Loucy (cell line): ENCODE data around the gene PFDN5.

Experiments
- H2AFZ ChIP-seq: fragments of 200-600 bp; sonication (generic); 2 replicates; pipeline ENCODE4 v1.6.0; 2016; ENCODE audit warnings: antibody characterized with exemption, mild to moderate bottlenecking, low read length, moderate library complexity
- H3F3A ChIP-seq: fragments of 200-600 bp; 2 replicates; pipeline ENCODE4 v1.6.0; 2016; ENCODE audit warnings: antibody characterized with exemption, low read depth, mild to moderate bottlenecking
- H3K27me3 ChIP-seq: fragments of 200-600 bp; sonication (generic); 2 replicates; pipeline ENCODE4 v1.6.1; 2014; ENCODE audit warnings: low read length, mild to moderate bottlenecking; ENCODE audit not compliant: insufficient read depth, poor library complexity, severe bottlenecking
- H3K36me3 ChIP-seq: fragments of 200-600 bp; sonication (generic); 2 replicates; pipeline ENCODE4 v1.6.1; 2016; ENCODE audit warnings: low read length; ENCODE audit not compliant: insufficient read depth
- H3K4me1 ChIP-seq: fragments of 200-600 bp; sonication (generic); 2 replicates; pipeline ENCODE4 v1.5.1; 2014; ENCODE audit warnings: low read length, mild to moderate bottlenecking; ENCODE audit not compliant: insufficient read depth, poor library complexity, severe bottlenecking
- H3K4me2 ChIP-seq: fragments of 200-600 bp; sonication (generic); 2 replicates; pipeline ENCODE4 v1.6.0; 2014; ENCODE audit warnings: antibody characterized with exemption, low read length, low read depth, mild to moderate bottlenecking; ENCODE audit not compliant: poor library complexity, severe bottlenecking
- H3K4me3 ChIP-seq: fragments of 200-600 bp; sonication (generic); 2 replicates; pipeline ENCODE4 v1.5.1; 2014; ENCODE audit warnings: low read length, mild to moderate bottlenecking, mixed read lengths; ENCODE audit not compliant: poor library complexity, severe bottlenecking
- H3K79me2 ChIP-seq: fragments of 200-600 bp; sonication (generic); 2 replicates; pipeline ENCODE4 v1.6.1; 2014; ENCODE audit warnings: low read length; ENCODE audit not compliant: insufficient read depth
- H3K9ac ChIP-seq: fragments of 200-600 bp; sonication (generic); 2 replicates; pipeline ENCODE4 v1.6.0; 2014; ENCODE audit warnings: mild to moderate bottlenecking, low read depth, low read length, moderate library complexity; ENCODE audit not compliant: poor library complexity, severe bottlenecking
- H3K9me2 ChIP-seq: fragments of 200-600 bp; sonication (generic); replicated peaks from 2 replicates; pipeline ENCODE4 v1.6.1; 2016; ENCODE audit warnings: low read depth, low read length, mixed read lengths
- H3K9me3 ChIP-seq: fragments of 200-600 bp; sonication (generic); 2 replicates; pipeline ENCODE4 v1.6.1; 2014; ENCODE audit warnings: mild to moderate bottlenecking, antibody characterized with exemption, low read length, low read depth; ENCODE audit not compliant: insufficient read depth
- H4K20me1 ChIP-seq: fragments of 200-600 bp; sonication (generic); 2 replicates; pipeline ENCODE4 v1.6.0; 2014; ENCODE audit warnings: antibody characterized with exemption, low read length, mild to moderate bottlenecking; ENCODE audit not compliant: insufficient read depth, poor library complexity, severe bottlenecking
- EZH2phosphoT487 ChIP-seq: fragments of 200-600 bp; IDR thresholded peaks from 2 replicates; pipeline ENCODE4 v1.6.1; 2018; ENCODE audit warnings: antibody characterized with exemption, mild to moderate bottlenecking, moderate library complexity, borderline replicate concordance
- TF ChIP-seq, protein P1 (sequence below): fragments of 200-600 bp; sonication (generic); conservative IDR thresholded peaks from 2 replicates; pipeline ENCODE4 v1.5.1; 2014; ENCODE audit warnings: mild to moderate bottlenecking, antibody characterized with exemption, low read length

The PFDN5 gene

DNA sequence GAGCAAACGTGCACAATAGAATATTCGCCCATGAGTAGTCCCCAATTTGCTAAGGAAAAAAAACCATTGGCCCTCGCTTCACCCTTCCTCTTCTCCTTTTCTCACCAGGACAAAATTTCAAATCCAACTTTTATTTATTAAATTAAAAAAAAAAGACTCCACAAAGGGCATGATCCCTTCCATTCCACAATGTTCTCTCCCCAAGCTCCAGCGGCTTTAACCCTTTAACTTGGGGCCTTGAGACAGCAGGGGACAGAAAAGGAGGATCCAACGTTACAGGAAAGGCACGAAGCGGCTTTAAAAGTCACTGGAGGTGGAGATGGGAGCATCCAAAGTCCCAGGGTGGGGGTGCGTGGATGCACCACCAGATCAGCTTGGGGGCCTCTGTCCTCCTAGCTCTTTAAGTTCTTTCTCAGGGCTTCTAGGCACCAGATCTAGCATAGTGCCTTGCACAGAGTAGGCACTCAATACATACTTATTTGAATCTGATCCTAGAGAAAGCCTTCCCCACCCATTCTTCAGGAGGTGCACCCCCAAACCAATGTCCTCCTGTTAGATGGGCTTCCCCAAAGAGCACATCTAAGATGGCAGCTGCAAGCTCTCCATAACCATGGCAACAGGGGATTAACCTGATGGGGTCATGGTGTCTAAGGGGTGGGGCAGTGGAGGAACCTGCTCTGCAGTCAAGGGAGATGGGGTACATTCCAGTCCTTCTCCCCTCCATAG lies 31.3 kb downstream of the PFDN5 start:
- no peaks in the 10 kb centered on the region for H3K27me3 ChIP-seq
- H3K79me2 ChIP-seq = 0 out of 2 replicates have a peak, but pooled peaks cover 4% of the 10 kb centered on the region
- H3K4me2 ChIP-seq = peak overlapping the region; percentile 89
- no peak overlapping the region for H3K9ac ChIP-seq
- H4K20me1 ChIP-seq = no peaks in the 10 kb centered on the region
- no peaks in the 10 kb centered on the region for H3K9me3 ChIP-seq
- peaks cover 10% of the 10 kb centered on the region; the same call in 1 of the 2 replicates for H3F3A ChIP-seq
- H3K36me3 ChIP-seq = no peaks in the 10 kb centered on the region
- no peaks in the 10 kb centered on the region for H3K9me2 ChIP-seq
- TF ChIP-seq EZH2phosphoT487 = no peak
- TF ChIP-seq, protein P1, sequence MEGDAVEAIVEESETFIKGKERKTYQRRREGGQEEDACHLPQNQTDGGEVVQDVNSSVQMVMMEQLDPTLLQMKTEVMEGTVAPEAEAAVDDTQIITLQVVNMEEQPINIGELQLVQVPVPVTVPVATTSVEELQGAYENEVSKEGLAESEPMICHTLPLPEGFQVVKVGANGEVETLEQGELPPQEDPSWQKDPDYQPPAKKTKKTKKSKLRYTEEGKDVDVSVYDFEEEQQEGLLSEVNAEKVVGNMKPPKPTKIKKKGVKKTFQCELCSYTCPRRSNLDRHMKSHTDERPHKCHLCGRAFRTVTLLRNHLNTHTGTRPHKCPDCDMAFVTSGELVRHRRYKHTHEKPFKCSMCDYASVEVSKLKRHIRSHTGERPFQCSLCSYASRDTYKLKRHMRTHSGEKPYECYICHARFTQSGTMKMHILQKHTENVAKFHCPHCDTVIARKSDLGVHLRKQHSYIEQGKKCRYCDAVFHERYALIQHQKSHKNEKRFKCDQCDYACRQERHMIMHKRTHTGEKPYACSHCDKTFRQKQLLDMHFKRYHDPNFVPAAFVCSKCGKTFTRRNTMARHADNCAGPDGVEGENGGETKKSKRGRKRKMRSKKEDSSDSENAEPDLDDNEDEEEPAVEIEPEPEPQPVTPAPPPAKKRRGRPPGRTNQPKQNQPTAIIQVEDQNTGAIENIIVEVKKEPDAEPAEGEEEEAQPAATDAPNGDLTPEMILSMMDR = no peak
- H3K4me3 ChIP-seq = peak overlapping the region; percentile 78
- H2AFZ ChIP-seq = no peak overlapping the region
- peaks cover 25% of the 10 kb centered on the region for H3K4me1 ChIP-seq

DNA sequence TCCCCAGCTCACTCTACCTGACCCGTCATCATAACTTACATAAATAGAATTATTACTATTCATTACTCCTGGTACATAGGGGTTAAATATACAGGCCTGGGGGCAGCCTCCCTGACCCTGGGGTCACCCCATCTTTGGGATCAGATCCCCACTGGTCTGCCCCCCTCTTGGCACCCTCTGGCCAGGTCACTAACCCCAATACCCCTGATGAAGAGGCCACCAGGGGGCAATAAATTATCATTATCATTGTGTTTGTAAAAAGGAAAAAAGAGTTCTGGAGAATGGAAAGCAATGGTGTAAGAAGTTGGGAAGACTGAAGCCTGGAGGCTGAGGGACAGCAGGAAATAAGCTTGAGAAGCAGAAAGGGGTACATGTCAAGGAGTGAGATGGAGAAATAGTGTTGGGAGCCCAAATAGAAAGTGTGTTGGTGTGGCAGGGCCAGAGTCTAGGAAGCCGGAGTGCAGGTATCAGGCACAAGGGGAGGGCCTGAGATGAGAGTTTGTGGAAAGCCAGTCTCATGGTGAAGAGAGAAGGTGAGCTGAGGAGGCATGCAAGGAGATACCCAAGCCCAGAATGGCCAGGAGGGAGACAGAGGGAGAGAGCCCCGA lies 32.2 kb downstream of the PFDN5 start:
- Histone ChIP-seq H3K9me2 (no peaks in the 10 kb centered on the region), H3K27me3 (no peaks in the 10 kb centered on the region), H3K4me3 (no peak overlapping the region), H3K9me3 (no peaks in the 10 kb centered on the region), H2AFZ (no peak overlapping the region), H3K9ac (no peak overlapping the region), H3K79me2 (0 out of 2 replicates have a peak, but pooled peaks cover 4% of the 10 kb centered on the region), H3K4me2 (no peak overlapping the region), H3K4me1 (peaks cover 22% of the 10 kb centered on the region), H3K36me3 (no peaks in the 10 kb centered on the region), H3F3A (peaks cover 10% of the 10 kb centered on the region; the same call in 1 of the 2 replicates), H4K20me1 (no peaks in the 10 kb centered on the region)
- TF ChIP-seq, protein P1 = peak; percentile 63
- TF ChIP-seq EZH2phosphoT487 = no peak

DNA sequence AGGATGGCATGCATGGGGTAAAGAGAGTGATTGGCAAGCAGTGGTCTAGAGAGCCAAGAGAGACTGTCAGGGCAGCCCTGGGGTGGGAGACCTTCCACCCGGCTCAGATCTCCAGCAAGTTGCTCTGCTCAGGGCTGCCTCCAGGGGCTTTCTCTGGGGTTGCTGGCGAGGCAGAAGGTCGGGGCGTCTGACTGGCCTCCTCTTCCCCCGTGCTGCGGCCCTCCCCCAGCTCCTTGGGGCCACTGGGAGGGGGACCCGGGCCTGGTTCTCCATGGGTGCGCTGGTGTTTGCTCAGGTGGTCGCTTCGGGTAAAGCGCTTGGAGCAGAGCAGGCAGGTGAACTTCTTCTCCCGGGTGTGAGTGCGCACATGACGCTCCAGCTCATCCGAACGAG lies 32.7 kb downstream of the PFDN5 start:
- Histone ChIP-seq H3K4me2 (no peak overlapping the region), H3K4me3 (no peak overlapping the region), H3K27me3 (no peaks in the 10 kb centered on the region), H2AFZ (no peak overlapping the region), H3K79me2 (0 out of 2 replicates have a peak, but pooled peaks cover 4% of the 10 kb centered on the region), H3K9me3 (no peaks in the 10 kb centered on the region), H4K20me1 (no peaks in the 10 kb centered on the region), H3K4me1 (peaks cover 22% of the 10 kb centered on the region), H3K9me2 (no peaks in the 10 kb centered on the region), H3K9ac (no peak overlapping the region), H3F3A (peaks cover 10% of the 10 kb centered on the region; the same call in 1 of the 2 replicates), H3K36me3 (no peaks in the 10 kb centered on the region)
- TF ChIP-seq, protein P1 = no peak
- TF ChIP-seq EZH2phosphoT487 = no peak
